Measurements from ENCODE around the gene GMDS.

Gene GMDS

DNA sequence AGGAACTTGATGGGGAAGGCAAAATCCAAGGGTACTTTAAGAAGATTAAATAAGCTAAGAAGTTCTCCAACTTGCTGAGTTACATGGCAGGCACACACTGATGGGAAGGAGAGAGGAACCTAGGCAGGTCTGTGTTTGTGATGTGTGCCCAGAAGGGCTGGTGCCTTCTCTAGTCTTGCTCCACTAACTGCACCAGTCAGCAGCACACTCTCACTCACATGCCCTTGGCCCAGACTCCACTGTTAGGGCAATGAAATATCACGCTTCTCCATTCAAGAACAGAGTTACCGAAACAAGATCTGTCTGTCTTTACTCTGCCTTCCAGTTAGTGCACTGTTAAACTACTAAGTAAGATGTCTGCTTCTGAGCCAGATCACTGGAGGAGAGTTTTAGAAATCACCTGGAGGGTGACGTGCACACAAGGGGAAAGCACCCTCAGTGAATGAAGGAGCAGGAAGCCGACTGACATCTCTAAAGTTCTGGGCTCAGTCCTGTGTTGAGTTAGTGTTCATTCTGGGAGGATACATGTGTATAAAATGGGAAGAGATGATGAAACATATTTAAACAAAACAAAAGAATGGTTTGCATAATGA lies 384.6 kb downstream of the GMDS start:
- no CpG with 5 or more reads among the region's 4 CpGs for WGBS (ENCODE audit: extremely low coverage, insufficient coverage, insufficient read length)
- Histone ChIP-seq H3K4me3 (ENCODE audit: low read depth, low read length) (no peak overlapping the region), H3K14ac (ENCODE audit: low read length) (no peak overlapping the region), H4K91ac (ENCODE audit: low read depth, low read length) (no peak overlapping the region), H3K27ac (ENCODE audit: low read depth, low read length) (no peak overlapping the region), H3K4me2 (ENCODE audit: low read length) (no peak overlapping the region), H3K79me1 (ENCODE audit: low read length) (no peaks in the 10 kb centered on the region), H3K36me3 (ENCODE audit: control insufficient read depth in 1 of 2, insufficient read depth in 2 of 2, low read length in 2 of 2) (no peaks in the 10 kb centered on the region), H3K4ac (ENCODE audit: low read depth, low read length) (no peak overlapping the region), H2BK12ac (ENCODE audit: low read length) (no peak overlapping the region), H3K4me1 (ENCODE audit: control insufficient read depth in 1 of 2, insufficient read depth in 2 of 2, low read length in 2 of 2) (peaks cover 0 to 3% of the 10 kb centered on the region in 2 experiments), H4K8ac (ENCODE audit: low read depth, low read length) (no peak overlapping the region), H2BK120ac (ENCODE audit: insufficient read depth, low read length, poor library complexity) (no peak overlapping the region), H3K23ac (ENCODE audit: low read length) (no peak overlapping the region), H2AFZ (ENCODE audit: insufficient read depth, low read length, poor library complexity) (no peak overlapping the region), H2BK5ac (ENCODE audit: low read depth, low read length, poor library complexity) (no peak overlapping the region), H3K9ac (ENCODE audit: low read length) (no peak overlapping the region), H4K12ac (ENCODE audit: low read depth, low read length) (no peak overlapping the region), H3K79me2 (ENCODE audit: control insufficient read depth, insufficient read depth, low read length, poor library complexity) (no peaks in the 10 kb centered on the region), H3K27me3 (ENCODE audit: insufficient read depth, low read length) (no peaks in the 10 kb centered on the region), H3K9me3 (ENCODE audit: insufficient read depth, low read depth, low read length) (no peaks in the 10 kb centered on the region), H2AK5ac (ENCODE audit: low read length) (no peak overlapping the region), H3K18ac (ENCODE audit: low read length) (no peak overlapping the region)
- DNase-seq = no peak

GRCh38 chr6:1858859-1859258 lies 386.5 kb downstream of the GMDS start:
- no peak overlapping the region for H2BK12ac ChIP-seq (ENCODE audit: low read length)
- no peak overlapping the region for H2AK5ac ChIP-seq (ENCODE audit: low read length)
- H3K14ac ChIP-seq (ENCODE audit: low read length) = no peak overlapping the region
- no peak overlapping the region for H3K9ac ChIP-seq (ENCODE audit: low read length)
- H4K8ac ChIP-seq (ENCODE audit: low read depth, low read length) = no peak overlapping the region
- H2BK5ac ChIP-seq (ENCODE audit: low read depth, low read length, poor library complexity) = no peak overlapping the region
- H3K18ac ChIP-seq (ENCODE audit: low read length) = no peak overlapping the region
- no peak overlapping the region for H3K23ac ChIP-seq (ENCODE audit: low read length)
- H3K4ac ChIP-seq (ENCODE audit: low read depth, low read length) = no peak overlapping the region
- no peak overlapping the region for H2AFZ ChIP-seq (ENCODE audit: insufficient read depth, low read length, poor library complexity)
- H2BK120ac ChIP-seq (ENCODE audit: insufficient read depth, low read length, poor library complexity) = no peak overlapping the region
- no peak for DNase-seq
- H3K27ac ChIP-seq (ENCODE audit: low read depth, low read length) = no peak overlapping the region
- no peaks in the 10 kb centered on the region for H3K27me3 ChIP-seq (ENCODE audit: insufficient read depth, low read length)
- H3K36me3 ChIP-seq (ENCODE audit: control insufficient read depth in 1 of 2, insufficient read depth in 2 of 2, low read length in 2 of 2) = no peaks in the 10 kb centered on the region
- H3K4me2 ChIP-seq (ENCODE audit: low read length) = no peak overlapping the region
- no peak overlapping the region for H4K12ac ChIP-seq (ENCODE audit: low read depth, low read length)
- no CpG with 5 or more reads among the region's 6 CpGs for WGBS (ENCODE audit: extremely low coverage, insufficient coverage, insufficient read length)
- no peaks in the 10 kb centered on the region for H3K9me3 ChIP-seq (ENCODE audit: insufficient read depth, low read depth, low read length)
- no peak overlapping the region for H3K4me3 ChIP-seq (ENCODE audit: low read depth, low read length)
- H3K79me2 ChIP-seq (ENCODE audit: control insufficient read depth, insufficient read depth, low read length, poor library complexity) = no peaks in the 10 kb centered on the region
- no peaks in the 10 kb centered on the region for H3K4me1 ChIP-seq (ENCODE audit: control insufficient read depth in 1 of 2, insufficient read depth in 2 of 2, low read length in 2 of 2)
- H4K91ac ChIP-seq (ENCODE audit: low read depth, low read length) = no peak overlapping the region
- H3K79me1 ChIP-seq (ENCODE audit: low read length) = no peaks in the 10 kb centered on the region

GRCh38 chr6:1858196-1858595 lies 387.2 kb downstream of the GMDS start:
- H3K4ac ChIP-seq (ENCODE audit: low read depth, low read length) = no peak overlapping the region
- no peak overlapping the region for H2BK12ac ChIP-seq (ENCODE audit: low read length)
- no peaks in the 10 kb centered on the region for H3K79me1 ChIP-seq (ENCODE audit: low read length)
- H4K8ac ChIP-seq (ENCODE audit: low read depth, low read length) = no peak overlapping the region
- no peaks in the 10 kb centered on the region for H3K27me3 ChIP-seq (ENCODE audit: insufficient read depth, low read length)
- H3K18ac ChIP-seq (ENCODE audit: low read length) = no peak overlapping the region
- no CpG with 5 or more reads among the region's 4 CpGs for WGBS (ENCODE audit: extremely low coverage, insufficient coverage, insufficient read length)
- no peak for DNase-seq
- H3K14ac ChIP-seq (ENCODE audit: low read length) = no peak overlapping the region
- H3K79me2 ChIP-seq (ENCODE audit: control insufficient read depth, insufficient read depth, low read length, poor library complexity) = no peaks in the 10 kb centered on the region
- no peaks in the 10 kb centered on the region for H3K36me3 ChIP-seq (ENCODE audit: control insufficient read depth in 1 of 2, insufficient read depth in 2 of 2, low read length in 2 of 2)
- no peaks in the 10 kb centered on the region for H3K4me1 ChIP-seq (ENCODE audit: control insufficient read depth in 1 of 2, insufficient read depth in 2 of 2, low read length in 2 of 2)
- no peak overlapping the region for H3K23ac ChIP-seq (ENCODE audit: low read length)
- H2BK120ac ChIP-seq (ENCODE audit: insufficient read depth, low read length, poor library complexity) = no peak overlapping the region
- no peak overlapping the region for H3K4me3 ChIP-seq (ENCODE audit: low read depth, low read length)
- H2BK5ac ChIP-seq (ENCODE audit: low read depth, low read length, poor library complexity) = no peak overlapping the region
- H4K91ac ChIP-seq (ENCODE audit: low read depth, low read length) = no peak overlapping the region
- H3K9me3 ChIP-seq (ENCODE audit: insufficient read depth, low read depth, low read length) = no peaks in the 10 kb centered on the region
- no peak overlapping the region for H3K9ac ChIP-seq (ENCODE audit: low read length)
- no peak overlapping the region for H3K27ac ChIP-seq (ENCODE audit: low read depth, low read length)
- no peak overlapping the region for H2AK5ac ChIP-seq (ENCODE audit: low read length)
- no peak overlapping the region for H2AFZ ChIP-seq (ENCODE audit: insufficient read depth, low read length, poor library complexity)
- H3K4me2 ChIP-seq (ENCODE audit: low read length) = no peak overlapping the region
- no peak overlapping the region for H4K12ac ChIP-seq (ENCODE audit: low read depth, low read length)

DNA sequence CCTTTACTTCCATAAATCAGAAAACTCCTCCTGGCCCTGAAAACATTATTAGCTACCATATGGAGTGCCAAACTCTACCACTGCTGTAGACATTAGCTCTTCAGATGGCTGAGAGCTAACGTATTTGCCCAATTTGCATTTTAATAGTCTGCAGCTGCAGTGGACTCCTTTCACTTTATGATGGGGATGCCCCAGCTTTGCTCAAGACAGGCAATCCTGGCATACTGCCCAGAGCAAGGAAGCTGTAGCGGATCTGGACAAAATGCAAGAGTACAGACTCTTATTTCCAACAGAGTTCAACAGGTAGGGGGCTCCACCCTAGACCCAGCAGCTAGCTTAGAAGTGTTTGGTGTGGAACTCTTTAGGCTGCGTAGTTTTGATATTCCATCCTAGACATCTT lies 389.0 kb downstream of the GMDS start:
- Histone ChIP-seq H3K18ac (ENCODE audit: low read length) (no peak overlapping the region), H3K27ac (ENCODE audit: low read depth, low read length) (no peak overlapping the region), H4K8ac (ENCODE audit: low read depth, low read length) (no peak overlapping the region), H3K79me1 (ENCODE audit: low read length) (no peaks in the 10 kb centered on the region), H2BK120ac (ENCODE audit: insufficient read depth, low read length, poor library complexity) (no peak overlapping the region), H3K27me3 (ENCODE audit: insufficient read depth, low read length) (no peaks in the 10 kb centered on the region), H4K91ac (ENCODE audit: low read depth, low read length) (no peak overlapping the region), H2AK5ac (ENCODE audit: low read length) (no peak overlapping the region), H3K14ac (ENCODE audit: low read length) (no peak overlapping the region), H2BK12ac (ENCODE audit: low read length) (no peak overlapping the region), H3K9ac (ENCODE audit: low read length) (no peak overlapping the region), H3K4me2 (ENCODE audit: low read length) (no peak overlapping the region), H3K9me3 (ENCODE audit: insufficient read depth, low read depth, low read length) (no peaks in the 10 kb centered on the region), H2AFZ (ENCODE audit: insufficient read depth, low read length, poor library complexity) (no peak overlapping the region), H3K4me1 (ENCODE audit: control insufficient read depth in 1 of 2, insufficient read depth in 2 of 2, low read length in 2 of 2) (no peaks in the 10 kb centered on the region), H4K12ac (ENCODE audit: low read depth, low read length) (no peak overlapping the region), H3K4ac (ENCODE audit: low read depth, low read length) (no peak overlapping the region), H3K23ac (ENCODE audit: low read length) (no peak overlapping the region), H3K4me3 (ENCODE audit: low read depth, low read length) (no peak overlapping the region), H2BK5ac (ENCODE audit: low read depth, low read length, poor library complexity) (no peak overlapping the region), H3K36me3 (ENCODE audit: control insufficient read depth in 1 of 2, insufficient read depth in 2 of 2, low read length in 2 of 2) (no peaks in the 10 kb centered on the region), H3K79me2 (ENCODE audit: control insufficient read depth, insufficient read depth, low read length, poor library complexity) (no peaks in the 10 kb centered on the region)
- no CpG with 5 or more reads among the region's 3 CpGs for WGBS (ENCODE audit: extremely low coverage, insufficient coverage, insufficient read length)
- no peak for DNase-seq
